SW480 (cell line): ENCODE measurements around the gene ZNF688.
"Not testable (repeated sequence)": the region's sequence is repeated elsewhere in the genome, so short reads cannot be mapped to it uniquely, and the experiment has no call there.

Experiments
- DNase-seq: peaks from one replicate; pipeline ENCODE4 v3.0.0-alpha.2; 2016; ENCODE audit warnings: low spot score

Gene ZNF688

GRCh38 chr16:30533748-30534367, 37.7 kb downstream of the ZNF688 start:
- no peak for DNase-seq

DNA sequence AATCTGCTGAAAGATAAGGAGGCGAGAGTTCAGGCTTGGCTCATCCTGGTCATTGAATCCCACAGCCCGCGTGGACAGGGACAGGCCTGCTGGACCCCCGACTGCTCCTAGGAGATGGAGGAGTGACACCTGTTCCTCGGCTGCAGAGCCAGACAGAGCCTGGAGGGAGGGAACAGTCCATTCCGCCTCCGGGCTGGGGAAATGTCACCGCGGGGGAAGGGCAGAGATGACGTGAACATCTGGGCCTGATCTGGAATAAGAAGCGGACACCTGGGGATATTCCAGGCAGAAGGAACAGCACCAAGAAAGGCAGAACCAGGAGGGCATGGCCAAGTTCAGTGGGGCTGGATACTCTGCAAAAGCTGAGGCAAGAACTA, 38.4 kb downstream of the ZNF688 start:
- DNase-seq, result no peak

- no peak for DNase-seq
These were observed 39.0 kb downstream of the ZNF688 start for GRCh38 chr16:30532285-30533145.

DNA sequence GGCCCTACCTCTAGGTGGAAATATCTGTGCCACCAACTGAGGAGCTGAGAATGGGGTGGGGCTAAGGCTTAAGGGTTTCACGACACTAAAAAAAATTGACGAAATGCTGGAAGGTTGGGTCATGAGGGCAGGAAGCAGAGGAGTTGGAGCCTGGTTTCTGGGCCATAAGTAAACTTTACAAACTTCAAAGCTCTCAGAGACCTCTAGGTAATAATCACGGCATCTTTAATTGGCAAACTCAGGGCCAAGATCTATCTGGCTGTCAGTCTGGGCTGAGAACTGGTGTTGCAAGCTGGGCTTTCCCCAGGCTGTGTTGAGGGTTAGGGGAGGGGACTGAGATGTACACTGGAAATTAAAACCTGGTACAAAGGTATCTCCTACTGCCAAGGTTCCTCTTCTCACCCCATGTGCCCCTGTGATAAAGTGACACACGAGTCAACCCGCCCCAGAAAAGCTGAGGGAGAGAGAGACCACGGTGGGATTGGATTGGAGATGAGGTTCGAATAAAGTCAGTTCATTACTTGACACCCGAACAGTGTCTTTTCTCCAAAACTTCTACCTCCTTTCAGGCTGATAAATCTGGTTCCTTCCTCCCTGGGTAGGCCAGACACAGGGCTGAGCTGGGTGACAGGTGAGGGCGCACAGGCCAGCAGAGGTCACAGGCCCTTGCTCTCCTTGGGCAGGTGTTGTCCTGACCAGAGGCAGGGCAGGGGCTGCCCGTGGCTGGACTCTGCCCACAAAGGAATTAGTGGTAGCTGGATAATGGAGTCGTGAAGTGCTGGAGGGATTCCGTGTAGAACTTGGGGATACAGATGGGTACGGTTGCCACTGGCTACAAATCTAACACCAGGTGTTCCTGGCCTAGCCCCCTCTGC, 41.1 kb downstream of the ZNF688 start:
- DNase-seq, result no peak

DNA sequence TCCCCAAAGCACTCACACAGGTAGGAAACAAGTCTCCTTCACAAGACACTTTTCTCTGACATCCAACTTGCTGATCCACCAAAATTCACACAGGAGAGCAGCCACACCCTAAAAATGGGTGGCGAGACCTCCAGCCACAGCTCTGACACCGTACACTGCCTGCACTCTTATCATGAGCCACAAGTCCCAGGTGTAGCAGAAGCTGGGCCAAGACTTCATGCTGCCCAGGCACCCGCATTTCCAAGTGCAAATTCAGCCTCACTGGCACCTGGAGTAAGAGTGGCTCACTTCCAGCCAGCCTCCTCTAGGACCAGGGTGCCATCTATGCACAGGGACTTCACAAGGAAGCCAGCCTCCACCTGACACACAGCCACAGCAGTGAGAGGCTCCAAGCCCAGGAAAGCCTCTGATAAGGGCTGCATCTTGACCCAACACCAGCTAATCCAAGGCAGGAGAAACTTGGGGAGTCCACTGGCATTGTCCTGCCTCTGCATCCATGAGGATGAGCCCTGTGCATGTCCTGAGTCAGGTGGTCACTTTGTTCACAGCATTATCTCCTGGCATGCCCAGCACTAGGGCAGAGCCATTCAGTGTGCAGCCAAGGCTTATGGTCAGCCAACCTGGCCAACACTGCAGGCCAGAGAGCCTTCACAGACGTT, 42.6 kb downstream of the ZNF688 start:
- DNase-seq, result no peak

- no peak for DNase-seq
These were observed 43.8 kb downstream of the ZNF688 start for GRCh38 chr16:30527635-30528178.

DNA sequence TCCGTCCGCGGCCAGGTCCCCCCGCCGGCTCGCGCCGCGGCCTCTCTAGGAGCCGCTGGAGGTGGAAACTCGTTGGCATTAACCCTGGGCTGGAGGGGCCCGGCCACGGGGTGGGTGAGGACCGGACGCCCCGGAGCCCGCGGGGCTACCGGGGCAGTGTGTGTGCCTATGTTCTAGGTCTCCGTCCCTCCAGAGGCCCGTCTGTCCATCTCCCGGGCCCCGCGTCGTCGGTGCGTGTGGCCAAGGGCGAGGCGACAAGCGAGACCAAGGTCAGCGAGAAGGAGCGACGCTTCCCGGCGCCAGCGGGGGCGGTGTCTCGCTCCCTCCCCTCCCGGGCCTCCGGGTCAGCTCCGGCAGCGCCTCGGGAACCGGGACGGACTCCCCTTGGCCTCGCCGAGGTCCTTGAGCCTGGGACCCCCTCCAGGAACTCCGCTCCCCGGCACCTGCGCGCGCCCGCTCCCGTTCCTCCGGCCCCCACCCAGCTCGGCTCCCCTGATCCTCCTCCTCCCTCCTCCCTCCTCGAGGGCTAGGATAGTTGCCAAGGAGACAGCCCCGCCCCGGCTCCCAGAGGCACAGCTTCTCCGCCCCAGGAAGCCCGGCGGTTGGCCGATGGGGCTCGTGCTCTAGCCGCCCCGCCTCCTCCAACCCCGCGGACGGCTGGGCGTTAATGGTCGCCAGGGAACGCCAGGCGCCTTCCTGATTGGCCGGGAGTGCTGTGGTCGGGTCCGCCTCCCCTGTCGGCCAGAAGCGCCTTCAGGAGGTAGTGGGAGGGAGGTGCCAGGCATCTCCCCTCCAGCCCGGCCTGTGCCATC, 44.5 kb downstream of the ZNF688 start:
- peak; percentile 95 for DNase-seq

DNA sequence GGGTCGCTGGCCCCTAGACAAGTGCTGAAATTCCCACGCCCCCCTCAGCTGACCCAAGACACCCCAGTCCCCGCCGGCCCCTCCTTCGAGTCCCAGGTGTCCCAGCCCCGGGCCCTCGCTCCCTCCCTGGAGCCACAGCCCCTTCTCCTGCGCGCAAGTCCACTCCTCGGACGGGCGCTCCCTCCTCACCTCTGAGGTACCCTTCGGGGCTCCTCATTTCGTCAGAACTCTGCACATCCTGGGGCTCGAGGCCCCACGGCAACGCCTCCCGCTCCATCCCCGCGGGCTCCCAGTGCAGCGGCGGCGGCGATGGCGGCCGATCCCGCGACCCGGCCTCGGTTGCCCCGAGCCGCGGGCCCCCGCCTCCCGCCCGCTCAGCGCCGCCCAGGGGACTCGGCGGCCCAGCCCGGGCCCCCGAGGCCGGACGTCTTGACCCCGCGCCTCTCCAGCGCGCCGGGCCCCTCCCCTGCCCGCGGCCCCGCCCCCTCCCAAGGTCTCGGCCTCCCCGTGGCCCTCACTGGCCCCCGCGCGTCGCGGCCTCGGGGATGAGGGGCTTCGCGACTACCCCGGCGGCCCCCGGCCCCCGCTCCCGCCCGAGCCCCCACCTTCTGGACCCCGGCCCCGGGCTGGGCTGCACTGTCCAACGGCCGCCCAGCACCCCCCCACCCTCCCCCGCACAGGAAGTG, 45.2 kb downstream of the ZNF688 start, which contains the start of gene ZNF768:
TSS of gene ZNF768 (minus strand) at position 430 of the 686 bp plus-strand sequence. CDS start at position 277, 153 bp downstream.
- DNase-seq, result peak; percentile 14

- no peak for DNase-seq
These were observed 45.7 kb downstream of the ZNF688 start for GRCh38 chr16:30525844-30526136.

DNA sequence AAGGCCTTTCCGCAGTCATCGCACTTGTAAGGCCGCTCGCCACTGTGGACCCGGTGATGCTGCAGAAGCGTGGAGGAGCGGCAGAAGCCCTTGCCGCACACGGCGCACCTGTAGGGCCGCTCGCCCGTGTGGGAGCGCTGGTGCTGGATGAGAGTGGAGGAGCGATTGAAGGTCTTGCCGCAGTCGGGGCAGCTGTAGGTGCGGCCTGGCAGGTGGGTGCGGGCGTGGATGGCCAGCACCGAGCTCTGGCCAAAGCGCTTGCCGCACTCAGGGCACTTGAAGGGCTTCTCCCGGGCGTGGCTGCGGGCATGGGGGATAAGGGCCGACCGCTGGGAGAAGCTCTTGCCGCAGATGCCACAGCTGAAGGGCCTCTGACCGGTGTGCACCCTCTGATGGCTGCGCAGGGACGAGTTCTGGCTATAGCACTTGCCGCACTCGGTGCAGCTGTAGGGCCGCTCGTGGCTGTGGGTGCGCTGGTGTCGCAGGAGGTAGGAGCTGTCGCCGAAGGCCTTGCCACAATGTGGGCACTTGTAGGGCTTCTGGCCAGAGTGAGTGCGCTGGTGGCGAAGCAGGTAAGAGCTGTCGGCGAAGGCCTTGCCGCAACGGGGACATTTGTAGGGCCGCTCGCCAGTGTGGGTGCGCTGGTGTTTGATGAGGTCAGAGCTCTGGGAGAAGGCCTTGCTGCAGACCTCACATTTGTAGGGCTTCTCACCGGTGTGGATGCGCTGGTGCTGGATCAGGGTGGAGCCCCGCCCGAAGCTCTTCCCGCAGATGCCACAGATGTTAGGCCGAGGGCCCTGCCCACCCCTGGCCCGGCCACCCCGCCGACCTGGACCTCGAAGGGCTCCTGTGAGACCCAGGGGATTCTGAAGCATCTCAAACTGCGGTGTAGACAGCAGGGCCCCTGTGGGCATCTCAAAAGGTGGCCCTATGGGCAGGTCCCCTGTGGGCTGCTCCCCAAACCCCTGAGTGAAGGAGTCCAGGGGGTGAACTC, 46.6 kb downstream of the ZNF688 start:
- no peak for DNase-seq

DNA sequence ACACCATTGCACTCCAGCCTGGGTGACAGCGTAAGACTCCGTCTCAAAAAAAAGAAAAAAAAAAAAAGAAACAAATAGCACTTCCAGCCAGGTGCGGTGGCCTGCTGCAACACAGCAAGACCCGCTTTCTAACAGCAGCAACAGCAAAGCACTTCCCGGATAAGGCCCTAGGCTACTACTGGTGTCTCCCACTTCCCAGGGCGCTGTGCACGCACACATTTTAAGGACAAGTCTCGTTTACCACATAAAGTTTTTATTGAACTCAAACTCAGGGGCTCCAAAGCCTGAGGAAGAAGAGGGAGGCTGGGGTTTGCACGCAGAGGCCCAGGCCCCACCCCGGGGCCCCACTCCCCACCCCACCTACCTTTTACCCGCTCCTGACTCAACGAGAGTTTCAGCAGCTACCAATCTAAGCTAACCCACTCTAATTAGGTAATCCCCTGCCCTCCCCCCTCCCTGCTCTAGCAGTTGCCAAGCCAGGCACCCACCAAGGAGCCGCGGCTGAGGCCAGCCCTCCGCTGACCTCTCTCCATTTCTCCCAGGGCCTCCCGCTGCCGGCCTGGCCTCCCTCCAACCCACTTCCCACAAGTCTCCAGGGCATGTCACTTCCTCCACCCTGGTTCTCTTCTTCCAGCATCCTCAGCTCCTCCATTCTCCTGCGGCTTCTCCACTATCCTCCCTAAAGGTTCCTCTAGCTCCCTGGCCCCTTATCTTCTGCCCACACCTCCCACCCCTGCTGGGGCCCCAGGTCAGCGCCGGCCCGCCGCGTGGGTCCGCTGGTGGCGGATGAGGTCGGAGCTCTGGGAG, 47.5 kb downstream of the ZNF688 start:
- no peak for DNase-seq

GRCh38 chr16:30522702-30523463, 48.6 kb downstream of the ZNF688 start:
- DNase-seq, result not testable (repeated sequence)

GRCh38 chr16:30521873-30522641, 49.5 kb downstream of the ZNF688 start:
- DNase-seq, result peak; percentile 23

GRCh38 chr16:30521476-30521872, 50.0 kb downstream of the ZNF688 start:
- no peak for DNase-seq
